Omental fat pad (tissue), 4 donors: ENCODE data around the gene MELTF. TPM values are rescaled to one million over a fixed set of nuclear protein-coding genes. Genes with fewer than 3 reads are reported as not detected.

Source experiments
- ATAC-seq: fragments of 150-250 bp; one replicate; pipeline ENCODE4 v1.9.1; 2016; ENCODE audit warnings: mild to moderate bottlenecking, moderate library complexity; ENCODE audit not compliant: low FRiP score
- DNase-seq: peaks from one replicate; pipeline ENCODE4 v3.0.0-alpha.2; 2019; ENCODE audit warnings: low spot score
- CTCF ChIP-seq, 3 donors: fragments of 450-650 bp; IDR thresholded peaks; one replicate each; pipeline ENCODE4 v1.5.1; 2016 to 2017; ENCODE audit warnings: antibody characterized with exemption in 3 of 3, mild to moderate bottlenecking in 3 of 3, moderate library complexity in 2 of 3
- total RNA-seq, 4 donors: library from RNA; depleted of rRNA; stranded (reverse); fragments of >200 nt; gene quantifications; one replicate each; pipeline ENCODE4 v1.1.0, GENCODE V29; 2016

The MELTF gene
- total RNA-seq, 4 donors from 2014 or later, result 8.3 to 39.3 (median 27.2) TPM

GRCh38 chr3:196954832-196955231 lies 74.8 kb downstream of the MELTF start:
- DNase-seq (no peak), ATAC-seq (no peak)
- no peak for TF ChIP-seq CTCF (IDR thresholded peaks at IDR 0.05)

Other genes with a start within 250 kb of the MELTF start
- 10 to 100 TPM; 31.3 to 69.9 (median 41.3) TPM for gene SENP5, start 161.9 kb downstream of the MELTF start, total RNA-seq
- gene NCBP2, start 87.3 kb downstream of the MELTF start, total RNA-seq, result 10 to 100 TPM; 33.3 to 63.3 (median 39.9) TPM
- gene PIGZ, start 61.0 kb downstream of the MELTF start, total RNA-seq, result 10 to 100 TPM in 1 of 4 donors, 1 to 10 TPM in 3; 5.5 to 10.2 (median 8.4) TPM